Activated CD4-positive, alpha-beta T cell treated with anti-CD3 and anti-CD28 coated beads, Interleukin-2, amount 10 ng/mL, durations not matched to agents 7 days and 5 days (primary cell): Measurements from ENCODE around the gene TOPAZ1. TPM values are rescaled to one million over a fixed set of nuclear protein-coding genes. Genes with fewer than 3 reads are reported as not detected.

Source experiments
- CTCF ChIA-PET: fragments of 350-600 bp; sonication (Branson Sonifier 250); formaldehyde crosslinking; loops from one replicate; lab custom pipeline; 2021; ENCODE audit warnings: antibody characterized with exemption; lab: Charles Lee
- POLR2A ChIA-PET: fragments of 350-600 bp; sonication (Branson Sonifier 250); formaldehyde crosslinking; loops from one replicate; lab custom pipeline; 2021; ENCODE audit warnings: antibody characterized with exemption; lab: Charles Lee
- DNase-seq: peaks from one replicate; pipeline ENCODE4 v3.0.0-alpha.2; 2020
- H3K27ac Mint-ChIP-seq: one replicate; pipeline ENCODE4 v1.8.0; 2021; ENCODE audit warnings: mild to moderate bottlenecking, moderate library complexity, mixed read lengths
- H3K27me3 Mint-ChIP-seq: one replicate; pipeline ENCODE4 v1.8.0; 2021; ENCODE audit warnings: mixed read lengths
- H3K36me3 Mint-ChIP-seq: one replicate; pipeline ENCODE4 v1.8.0; 2021; ENCODE audit warnings: low read depth, mixed read lengths
- H3K4me1 Mint-ChIP-seq: one replicate; pipeline ENCODE4 v1.8.0; 2021; ENCODE audit warnings: mixed read lengths
- H3K4me3 Mint-ChIP-seq: one replicate; pipeline ENCODE4 v1.8.0; 2021; ENCODE audit warnings: mild to moderate bottlenecking, moderate library complexity, mixed read lengths
- H3K9me3 Mint-ChIP-seq: one replicate; pipeline ENCODE4 v1.8.0; 2021; ENCODE audit warnings: mixed read lengths
- total RNA-seq, 2 experiments: library from RNA; stranded (reverse); gene quantifications; one replicate each; pipeline ENCODE4 v1.2.3, GENCODE V29; 2021

TOPAZ1 gene
- total RNA-seq, 2 experiments from 2014 or later, result not detected

GRCh38 chr3:44232407-44232806 lies 9.3 kb upstream of the TOPAZ1 start:
- Mint-ChIP-seq H3K4me3 (no peak overlapping the region), H3K27ac (peak overlapping the region; percentile 3), H3K36me3 (no peaks in the 10 kb centered on the region), H3K27me3 (peaks cover 11% of the 10 kb centered on the region), H3K9me3 (no peaks in the 10 kb centered on the region), H3K4me1 (peaks cover 15% of the 10 kb centered on the region)
- ChIA-PET POLR2A (no interaction called here), CTCF (no interaction called here)
- peak; percentile 35 for DNase-seq

DNA sequence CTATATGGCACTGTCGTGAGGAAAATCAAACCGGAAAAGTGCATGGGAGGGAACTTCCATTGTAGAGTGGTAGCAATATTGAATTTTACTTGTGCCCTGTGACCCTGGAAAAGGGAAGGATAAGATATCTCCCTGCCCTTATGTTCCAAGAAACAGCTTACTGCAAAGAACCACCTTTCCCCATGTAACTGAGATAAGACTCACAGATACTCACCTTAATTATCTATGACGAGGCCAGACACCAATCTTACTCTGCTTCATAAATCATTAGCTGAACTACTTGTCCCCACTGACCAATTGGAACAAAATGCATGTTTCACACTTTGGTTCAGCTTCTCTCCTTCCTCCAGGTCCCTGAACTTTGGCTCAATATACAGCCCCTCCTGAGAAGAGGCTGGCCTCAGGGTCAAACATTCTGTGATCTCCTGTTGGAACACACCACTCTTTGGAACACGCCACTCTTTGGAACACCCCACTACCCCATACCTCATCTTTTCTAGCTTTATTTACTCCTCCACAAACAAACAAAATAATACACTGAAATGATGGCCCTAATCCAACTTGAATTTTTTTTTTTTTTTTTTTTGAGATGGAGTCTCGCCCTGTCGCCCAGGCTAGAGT lies 6.9 kb upstream of the TOPAZ1 start:
- DNase-seq, result no peak
- Mint-ChIP-seq H3K36me3 (no peaks in the 10 kb centered on the region), H3K9me3 (no peaks in the 10 kb centered on the region), H3K4me1 (peaks cover 15% of the 10 kb centered on the region), H3K4me3 (no peak overlapping the region), H3K27ac (no peak overlapping the region), H3K27me3 (peaks cover 12% of the 10 kb centered on the region)
- POLR2A ChIA-PET, result no interaction called here
- CTCF ChIA-PET, result interaction anchor here (0.6 to 1.1 kb wide), 4 partner anchors 15 to 1478 kb away, joined by 3 read pairs; no protein-coding TSS in a partner anchor

GRCh38 chr3:44235604-44236484 lies 5.8 kb upstream of the TOPAZ1 start:
- POLR2A ChIA-PET, result no interaction called here
- peak; percentile 60 for DNase-seq
- no peaks in the 10 kb centered on the region for H3K9me3 Mint-ChIP-seq
- CTCF ChIA-PET, result interaction anchor here (0.7 to 0.8 kb wide), 2 partner anchors 16 to 1357 kb away, joined by 3 read pairs; no protein-coding TSS in a partner anchor
- no peak overlapping the region for H3K27ac Mint-ChIP-seq
- peaks cover 9% of the 10 kb centered on the region for H3K27me3 Mint-ChIP-seq
- peaks cover 15% of the 10 kb centered on the region for H3K4me1 Mint-ChIP-seq
- H3K36me3 Mint-ChIP-seq, result no peaks in the 10 kb centered on the region
- no peak overlapping the region for H3K4me3 Mint-ChIP-seq

- Mint-ChIP-seq H3K36me3 (no peaks in the 10 kb centered on the region), H3K4me1 (peaks cover 15% of the 10 kb centered on the region), H3K27ac (no peak overlapping the region), H3K27me3 (peaks cover 9% of the 10 kb centered on the region), H3K9me3 (no peaks in the 10 kb centered on the region), H3K4me3 (no peak overlapping the region)
- POLR2A ChIA-PET, result no interaction called here
- DNase-seq, result no peak
- CTCF ChIA-PET, result no interaction called here
Measured at GRCh38 chr3:44236485-44236908, 5.2 kb upstream of the TOPAZ1 start.

- CTCF ChIA-PET, result no interaction called here
- H3K4me3 Mint-ChIP-seq, result no peak overlapping the region
- H3K27ac Mint-ChIP-seq, result no peak overlapping the region
- peaks cover 15% of the 10 kb centered on the region for H3K4me1 Mint-ChIP-seq
- POLR2A ChIA-PET, result no interaction called here
- peaks cover 9% of the 10 kb centered on the region for H3K27me3 Mint-ChIP-seq
- DNase-seq, result no peak
- H3K36me3 Mint-ChIP-seq, result no peaks in the 10 kb centered on the region
- no peaks in the 10 kb centered on the region for H3K9me3 Mint-ChIP-seq
Measured at GRCh38 chr3:44237161-44237560, 4.5 kb upstream of the TOPAZ1 start.

DNA sequence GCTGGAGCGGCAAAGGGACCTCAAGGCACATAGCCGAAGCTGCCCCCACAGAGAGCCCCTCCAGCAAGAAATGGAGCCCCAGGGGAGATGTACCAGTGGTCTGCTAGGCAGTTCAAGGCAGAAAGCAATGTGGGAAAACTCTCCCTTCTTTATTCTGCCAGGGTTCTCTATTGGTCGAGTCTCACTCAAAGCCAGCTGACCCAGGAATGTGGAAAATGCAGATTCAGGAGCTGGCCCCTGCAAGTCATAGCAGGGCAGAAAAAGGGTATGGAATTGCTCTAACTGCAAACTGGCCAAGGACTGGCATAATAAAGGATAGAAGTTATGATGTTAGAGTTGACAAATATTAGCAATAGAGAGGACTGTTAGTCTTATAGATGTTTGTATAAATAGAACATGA lies 4.0 kb upstream of the TOPAZ1 start:
- H3K27ac Mint-ChIP-seq, result no peak overlapping the region
- H3K27me3 Mint-ChIP-seq, result peaks cover 9% of the 10 kb centered on the region
- no peaks in the 10 kb centered on the region for H3K36me3 Mint-ChIP-seq
- H3K4me1 Mint-ChIP-seq, result peaks cover 11% of the 10 kb centered on the region
- CTCF ChIA-PET, result no interaction called here
- DNase-seq, result no peak
- POLR2A ChIA-PET, result no interaction called here
- H3K4me3 Mint-ChIP-seq, result no peak overlapping the region
- no peaks in the 10 kb centered on the region for H3K9me3 Mint-ChIP-seq

GRCh38 chr3:44238889-44239288 lies 2.8 kb upstream of the TOPAZ1 start:
- H3K4me3 Mint-ChIP-seq, result no peak overlapping the region
- no peak overlapping the region for H3K27ac Mint-ChIP-seq
- no peaks in the 10 kb centered on the region for H3K36me3 Mint-ChIP-seq
- peaks cover 6% of the 10 kb centered on the region for H3K4me1 Mint-ChIP-seq
- H3K9me3 Mint-ChIP-seq, result no peaks in the 10 kb centered on the region
- POLR2A ChIA-PET, result no interaction called here
- no peak for DNase-seq
- CTCF ChIA-PET, result no interaction called here
- H3K27me3 Mint-ChIP-seq, result peaks cover 13% of the 10 kb centered on the region

DNA sequence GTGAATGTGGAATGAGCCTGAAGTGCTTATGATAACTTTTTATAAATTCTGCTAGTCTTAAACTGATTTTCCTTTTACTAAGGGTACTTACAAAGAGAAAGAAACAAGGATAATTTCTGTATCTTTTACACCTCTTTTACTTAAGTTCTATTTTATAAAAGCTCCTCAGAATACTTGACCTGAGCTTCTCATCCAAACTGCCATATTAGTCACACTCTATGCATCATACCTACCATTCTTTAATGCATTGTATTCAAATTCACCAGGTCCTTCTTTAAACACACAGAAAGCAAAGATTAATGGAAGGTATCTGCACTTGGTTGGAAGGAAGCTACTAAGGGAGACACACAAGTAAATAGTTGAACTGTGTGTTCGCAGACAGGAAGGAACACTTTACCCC lies 1.6 kb upstream of the TOPAZ1 start:
- Mint-ChIP-seq H3K9me3 (no peaks in the 10 kb centered on the region), H3K27ac (no peak overlapping the region), H3K4me3 (no peak overlapping the region), H3K27me3 (peaks cover 19% of the 10 kb centered on the region), H3K36me3 (no peaks in the 10 kb centered on the region), H3K4me1 (peaks cover 6% of the 10 kb centered on the region)
- POLR2A ChIA-PET, result no interaction called here
- CTCF ChIA-PET, result no interaction called here
- DNase-seq, result no peak

- H3K4me1 Mint-ChIP-seq, result no peaks in the 10 kb centered on the region
- DNase-seq, result no peak
- no peak overlapping the region for H3K27ac Mint-ChIP-seq
- CTCF ChIA-PET, result no interaction called here
- H3K27me3 Mint-ChIP-seq, result peaks cover 17% of the 10 kb centered on the region
- no peaks in the 10 kb centered on the region for H3K9me3 Mint-ChIP-seq
- no peak overlapping the region for H3K4me3 Mint-ChIP-seq
- POLR2A ChIA-PET, result no interaction called here
- H3K36me3 Mint-ChIP-seq, result no peaks in the 10 kb centered on the region
Measured at GRCh38 chr3:44242721-44243120, 1.0 kb downstream of the TOPAZ1 start.

DNA sequence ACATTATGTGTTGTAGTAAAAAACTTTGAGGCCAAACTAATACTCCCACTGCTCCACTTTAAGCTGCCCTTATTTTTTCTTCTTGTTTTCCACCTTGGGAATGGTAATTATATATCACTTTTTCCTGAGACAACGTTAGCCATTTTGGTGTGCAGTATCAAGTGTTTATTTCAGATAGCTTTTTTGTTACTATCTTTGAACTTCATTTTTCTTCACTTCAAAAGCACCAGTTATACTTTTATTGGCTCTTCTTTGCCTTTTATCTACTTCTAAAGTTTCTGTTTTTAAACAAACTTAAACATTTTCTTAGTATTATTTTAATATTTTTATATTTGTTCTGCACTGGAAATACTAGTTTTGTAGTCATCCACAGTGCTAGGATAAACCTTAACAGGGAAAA lies 6.5 kb downstream of the TOPAZ1 start:
- DNase-seq, result no peak
- H3K27ac Mint-ChIP-seq, result no peak overlapping the region
- H3K4me1 Mint-ChIP-seq, result no peaks in the 10 kb centered on the region
- H3K27me3 Mint-ChIP-seq, result peaks cover 29% of the 10 kb centered on the region
- ChIA-PET CTCF (no interaction called here), POLR2A (no interaction called here)
- no peaks in the 10 kb centered on the region for H3K36me3 Mint-ChIP-seq
- H3K4me3 Mint-ChIP-seq, result no peak overlapping the region
- peaks cover 12% of the 10 kb centered on the region for H3K9me3 Mint-ChIP-seq

- ChIA-PET POLR2A (no interaction called here), CTCF (interaction anchor here (0.9 to 1.5 kb wide), 3 partner anchors 13 to 138 kb away, joined by 3 to 4 read pairs (median 3); no protein-coding TSS in a partner anchor)
- no peak overlapping the region for H3K27ac Mint-ChIP-seq
- peaks cover 12% of the 10 kb centered on the region for H3K9me3 Mint-ChIP-seq
- H3K36me3 Mint-ChIP-seq, result no peaks in the 10 kb centered on the region
- H3K4me1 Mint-ChIP-seq, result no peaks in the 10 kb centered on the region
- peaks cover 13% of the 10 kb centered on the region for H3K27me3 Mint-ChIP-seq
- no peak for DNase-seq
- no peak overlapping the region for H3K4me3 Mint-ChIP-seq
Measured at GRCh38 chr3:44252332-44252959, 10.8 kb downstream of the TOPAZ1 start.

- Mint-ChIP-seq H3K9me3 (no peaks in the 10 kb centered on the region), H3K4me3 (no peak overlapping the region), H3K4me1 (no peaks in the 10 kb centered on the region), H3K27ac (no peak overlapping the region), H3K27me3 (peaks cover 20% of the 10 kb centered on the region), H3K36me3 (no peaks in the 10 kb centered on the region)
- CTCF ChIA-PET, result no interaction called here
- POLR2A ChIA-PET, result no interaction called here
- no peak for DNase-seq
Measured at GRCh38 chr3:44259404-44259803, 17.7 kb downstream of the TOPAZ1 start.

DNA sequence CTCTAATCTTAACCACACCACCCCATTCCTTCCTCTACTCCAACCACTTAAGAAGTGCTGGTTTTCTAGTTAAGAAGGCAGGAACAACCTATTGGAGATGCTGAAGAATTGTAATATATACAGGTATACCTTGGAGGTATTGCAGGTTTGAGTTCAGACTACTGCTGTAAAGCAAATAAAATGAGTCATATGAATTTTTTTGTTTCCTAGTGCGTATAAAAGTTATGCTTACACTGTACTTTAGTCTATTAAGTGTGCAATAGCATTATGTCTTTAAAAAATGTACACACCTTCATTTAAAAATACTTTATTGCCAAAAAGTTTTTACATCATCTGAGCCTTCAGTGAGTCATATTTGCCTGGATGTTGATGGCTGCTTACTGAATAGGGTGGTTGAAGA lies 22.5 kb downstream of the TOPAZ1 start:
- no peaks in the 10 kb centered on the region for H3K9me3 Mint-ChIP-seq
- H3K4me3 Mint-ChIP-seq, result no peak overlapping the region
- ChIA-PET POLR2A (no interaction called here), CTCF (no interaction called here)
- H3K4me1 Mint-ChIP-seq, result no peaks in the 10 kb centered on the region
- DNase-seq, result no peak
- H3K36me3 Mint-ChIP-seq, result no peaks in the 10 kb centered on the region
- H3K27me3 Mint-ChIP-seq, result peaks cover 21% of the 10 kb centered on the region
- H3K27ac Mint-ChIP-seq, result no peak overlapping the region
